Measurements from ENCODE around the gene SEC63. TPM values are rescaled to one million over a fixed set of nuclear protein-coding genes. Genes with fewer than 3 reads are reported as not detected.
A peak's percentile ranks its signal among the peaks of the same experiment; 100 is the strongest.
"Not testable (repeated sequence)": the region's sequence is repeated elsewhere in the genome, so short reads cannot be mapped to it uniquely, and the experiment has no call there.

The SEC63 gene, protein sequence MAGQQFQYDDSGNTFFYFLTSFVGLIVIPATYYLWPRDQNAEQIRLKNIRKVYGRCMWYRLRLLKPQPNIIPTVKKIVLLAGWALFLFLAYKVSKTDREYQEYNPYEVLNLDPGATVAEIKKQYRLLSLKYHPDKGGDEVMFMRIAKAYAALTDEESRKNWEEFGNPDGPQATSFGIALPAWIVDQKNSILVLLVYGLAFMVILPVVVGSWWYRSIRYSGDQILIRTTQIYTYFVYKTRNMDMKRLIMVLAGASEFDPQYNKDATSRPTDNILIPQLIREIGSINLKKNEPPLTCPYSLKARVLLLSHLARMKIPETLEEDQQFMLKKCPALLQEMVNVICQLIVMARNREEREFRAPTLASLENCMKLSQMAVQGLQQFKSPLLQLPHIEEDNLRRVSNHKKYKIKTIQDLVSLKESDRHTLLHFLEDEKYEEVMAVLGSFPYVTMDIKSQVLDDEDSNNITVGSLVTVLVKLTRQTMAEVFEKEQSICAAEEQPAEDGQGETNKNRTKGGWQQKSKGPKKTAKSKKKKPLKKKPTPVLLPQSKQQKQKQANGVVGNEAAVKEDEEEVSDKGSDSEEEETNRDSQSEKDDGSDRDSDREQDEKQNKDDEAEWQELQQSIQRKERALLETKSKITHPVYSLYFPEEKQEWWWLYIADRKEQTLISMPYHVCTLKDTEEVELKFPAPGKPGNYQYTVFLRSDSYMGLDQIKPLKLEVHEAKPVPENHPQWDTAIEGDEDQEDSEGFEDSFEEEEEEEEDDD
- 78.7 TPM for total RNA-seq
- polyA plus RNA-seq = 10 to 100 TPM; 17.9 to 24.0 (median 21.7) TPM

DNA sequence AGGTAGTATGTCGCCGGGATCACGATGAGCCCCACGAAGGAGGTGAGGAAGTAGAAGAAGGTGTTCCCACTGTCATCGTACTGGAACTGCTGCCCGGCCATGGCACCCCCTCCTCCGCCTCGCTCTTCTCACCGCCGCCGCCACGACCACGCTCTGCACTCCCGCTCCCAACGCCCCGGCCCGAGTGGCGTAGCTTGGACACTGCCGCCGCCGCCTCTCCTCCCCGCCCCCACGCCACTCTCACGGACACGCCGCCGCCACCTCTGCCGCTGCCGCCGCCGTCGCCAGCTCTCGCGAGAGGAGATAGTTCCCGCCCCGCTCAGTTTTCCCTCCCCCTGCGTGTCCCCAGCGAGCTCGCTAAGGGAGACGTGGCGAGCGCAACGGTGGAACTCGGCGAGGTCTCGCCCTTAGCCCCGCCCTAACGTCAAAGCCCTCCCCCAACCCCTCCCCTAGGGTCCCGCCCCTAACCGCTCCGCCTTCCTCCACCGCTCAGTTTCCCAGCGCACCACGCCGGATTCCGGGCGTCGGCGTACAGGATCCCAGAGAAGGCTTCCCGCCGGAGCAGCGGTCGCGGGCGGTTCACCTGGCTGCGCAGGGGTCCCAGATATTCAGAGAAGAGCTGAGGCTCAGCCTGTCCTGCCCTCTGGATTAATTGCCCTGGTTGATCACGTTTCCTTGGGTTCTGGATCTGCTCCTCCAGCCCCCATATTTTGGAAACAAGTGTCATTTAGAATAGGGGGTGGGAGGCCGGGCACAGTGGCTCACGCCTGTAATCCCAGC is at the start of gene SEC63:
Gene SEC63, minus strand, starts transcription at position 300 of the 780 bp plus-strand sequence. Its CDS starts 199 bp downstream, at position 101.
- H3K4me1 ChIP-seq (ENCODE audit: control insufficient read depth, insufficient read depth, low read length, poor library complexity, severe bottlenecking) = peaks cover 35% of the 10 kb centered on the region
- Mint-ChIP-seq H3K9me3 (no peaks in the 10 kb centered on the region), H3K4me3 (peak within 1 kb of the TSS; percentile 96 to 99 (median 98)), H3K36me3 (peaks cover 4% of the 10 kb centered on the region), H3K27ac (peak within 1 kb of the TSS; percentile 83 to 99 (median 97)), H3K4me1 (peaks cover 12 to 37% (median 26%) of the 10 kb centered on the region in 4 donors), H3K27me3 (peaks cover 4% of the 10 kb centered on the region)
- H3K36me3 ChIP-seq (ENCODE audit: control insufficient read depth, insufficient read depth, low read length) = no peaks in the 10 kb centered on the region
- peak within 1 kb of the TSS; percentile 96 for H3K4me3 ChIP-seq (ENCODE audit: low read depth, low read length)
- ATAC-seq (ENCODE audit: low read depth in 2 of 2) (peak; percentile 98 to 99), DNase-seq (peak; percentile 95 to 97 (median 95))
- no peaks in the 10 kb centered on the region for H3K9me3 ChIP-seq (ENCODE audit: control insufficient read depth in 2 of 2, low read length in 2 of 2)
- H3K27me3 ChIP-seq (ENCODE audit: control insufficient read depth, insufficient read depth, low read length) = no peaks in the 10 kb centered on the region
- peak within 1 kb of the TSS; percentile 68 for H3K27ac ChIP-seq (ENCODE audit: insufficient read depth, low read length, poor library complexity, severe bottlenecking)

DNA sequence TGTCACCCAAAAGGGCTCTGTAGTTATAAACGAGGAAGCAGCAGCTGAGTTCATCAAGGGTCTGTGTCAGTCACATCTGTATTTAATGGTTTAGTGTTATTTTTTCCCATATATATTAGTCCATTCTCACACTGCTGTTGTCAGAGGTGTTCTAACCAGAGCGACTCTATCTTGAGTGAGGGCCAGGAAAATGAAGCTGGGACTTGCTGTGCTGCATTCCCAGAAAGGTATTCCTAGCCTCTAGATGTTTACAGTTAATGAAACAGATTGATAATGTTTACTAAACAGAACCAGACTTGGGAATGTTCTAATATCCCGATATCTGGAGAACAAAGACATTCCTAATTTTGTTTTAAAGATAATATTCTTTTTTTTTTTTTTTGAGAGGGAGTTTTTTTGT is 48.0 kb upstream of the SEC63 start:
- Mint-ChIP-seq H3K36me3 (peaks cover 11% of the 10 kb centered on the region), H3K9me3 (peaks cover 0 to 14% (median 10%) of the 10 kb centered on the region in 7 donors), H3K27ac (no peak overlapping the region), H3K4me3 (no peak overlapping the region), H3K4me1 (no peaks in the 10 kb centered on the region), H3K27me3 (no peaks in the 10 kb centered on the region)
- H3K36me3 ChIP-seq (ENCODE audit: control insufficient read depth, insufficient read depth, low read length) = no peaks in the 10 kb centered on the region
- peaks cover 6 to 10% of the 10 kb centered on the region in 2 experiments for H3K9me3 ChIP-seq (ENCODE audit: control insufficient read depth in 2 of 2, low read length in 2 of 2)
- no peak overlapping the region for H3K27ac ChIP-seq (ENCODE audit: insufficient read depth, low read length, poor library complexity, severe bottlenecking)
- DNase-seq (no peak), ATAC-seq (ENCODE audit: low read depth in 2 of 2) (no peak)
- no peak overlapping the region for H3K4me3 ChIP-seq (ENCODE audit: low read depth, low read length)
- no peaks in the 10 kb centered on the region for H3K27me3 ChIP-seq (ENCODE audit: control insufficient read depth, insufficient read depth, low read length)
- H3K4me1 ChIP-seq (ENCODE audit: control insufficient read depth, insufficient read depth, low read length, poor library complexity, severe bottlenecking) = no peaks in the 10 kb centered on the region

DNA sequence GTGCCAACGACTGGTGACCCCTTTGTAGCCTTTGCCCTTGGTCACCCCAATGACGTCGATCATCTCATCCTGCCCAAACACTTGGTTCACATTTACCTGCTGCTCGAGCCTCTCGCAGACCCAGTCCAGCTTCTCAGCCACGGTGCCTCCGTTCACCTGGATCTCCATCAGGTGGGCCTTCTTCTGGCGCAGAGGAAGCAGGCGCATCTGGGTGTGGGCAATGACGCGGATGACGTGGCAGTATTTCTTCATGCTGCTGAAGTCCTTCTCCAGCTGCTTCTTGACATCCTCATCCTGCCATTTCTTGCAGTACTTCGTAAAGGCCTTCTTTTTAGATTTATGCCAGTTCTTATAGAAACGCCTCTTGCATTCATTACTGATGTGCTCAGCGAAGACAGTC is 46.9 kb upstream of the SEC63 start:
- H3K27ac Mint-ChIP-seq = no peak overlapping the region
- no peak overlapping the region for H3K4me3 Mint-ChIP-seq
- Histone ChIP-seq H3K4me1 (ENCODE audit: control insufficient read depth, insufficient read depth, low read length, poor library complexity, severe bottlenecking) (no peaks in the 10 kb centered on the region), H3K36me3 (ENCODE audit: control insufficient read depth, insufficient read depth, low read length) (no peaks in the 10 kb centered on the region), H3K9me3 (ENCODE audit: control insufficient read depth in 2 of 2, low read length in 2 of 2) (peaks cover 5 to 10% of the 10 kb centered on the region in 2 experiments), H3K27ac (ENCODE audit: insufficient read depth, low read length, poor library complexity, severe bottlenecking) (no peak overlapping the region), H3K27me3 (ENCODE audit: control insufficient read depth, insufficient read depth, low read length) (no peaks in the 10 kb centered on the region), H3K4me3 (ENCODE audit: low read depth, low read length) (no peak overlapping the region)
- no peak for ATAC-seq (ENCODE audit: low read depth in 2 of 2)
- no peaks in the 10 kb centered on the region for H3K27me3 Mint-ChIP-seq
- H3K36me3 Mint-ChIP-seq = peaks cover 9% of the 10 kb centered on the region
- H3K9me3 Mint-ChIP-seq = peaks cover 0 to 12% (median 10%) of the 10 kb centered on the region in 7 donors
- no peak for DNase-seq
- H3K4me1 Mint-ChIP-seq = no peaks in the 10 kb centered on the region

DNA sequence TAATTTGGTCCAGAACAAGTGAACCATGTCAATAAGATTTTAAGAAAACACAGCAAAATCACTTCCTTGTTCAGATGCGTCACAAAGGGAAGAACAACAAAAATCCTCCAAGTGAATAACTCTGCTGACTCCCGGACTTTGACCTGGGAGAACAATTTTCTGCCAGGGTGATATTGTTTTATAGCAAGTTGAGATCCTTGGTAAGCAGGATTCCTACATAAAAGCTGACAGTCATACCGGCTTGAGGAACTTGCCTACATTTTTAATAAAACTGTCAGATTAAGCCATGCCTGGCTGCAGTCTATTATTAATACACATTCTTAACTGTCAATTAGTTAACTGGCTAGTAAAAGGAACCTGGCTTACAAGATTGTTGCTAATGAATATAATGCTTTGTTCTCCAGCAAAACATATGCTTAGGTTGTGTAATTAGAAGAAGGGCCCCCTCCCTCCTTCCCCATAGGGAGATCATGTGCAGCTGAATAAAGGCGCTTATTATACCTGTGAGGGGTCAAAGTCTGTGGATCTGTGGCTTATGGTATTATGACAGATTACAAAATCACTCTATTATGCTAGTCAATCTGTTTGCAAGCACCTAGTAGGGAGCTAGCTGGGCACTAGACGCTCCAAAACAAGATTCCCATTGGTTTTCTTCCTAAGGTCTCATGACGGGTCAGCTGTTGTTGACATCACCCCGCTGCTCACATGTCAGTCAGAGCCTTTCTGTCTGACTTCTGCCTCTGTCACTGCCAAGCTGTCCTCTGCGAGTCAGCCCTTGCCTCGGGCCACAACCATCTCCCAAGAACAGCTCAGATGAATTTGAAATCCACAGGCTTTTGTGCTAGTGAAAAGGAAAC is 44.6 kb upstream of the SEC63 start:
- H3K4me1 ChIP-seq (ENCODE audit: control insufficient read depth, insufficient read depth, low read length, poor library complexity, severe bottlenecking) = no peaks in the 10 kb centered on the region
- no peak overlapping the region for H3K27ac Mint-ChIP-seq
- H3K27me3 ChIP-seq (ENCODE audit: control insufficient read depth, insufficient read depth, low read length) = no peaks in the 10 kb centered on the region
- no peaks in the 10 kb centered on the region for H3K36me3 ChIP-seq (ENCODE audit: control insufficient read depth, insufficient read depth, low read length)
- no peak overlapping the region for H3K4me3 ChIP-seq (ENCODE audit: low read depth, low read length)
- H3K27ac ChIP-seq (ENCODE audit: insufficient read depth, low read length, poor library complexity, severe bottlenecking) = no peak overlapping the region
- no peaks in the 10 kb centered on the region for H3K9me3 ChIP-seq (ENCODE audit: control insufficient read depth in 2 of 2, low read length in 2 of 2)
- DNase-seq (no peak), ATAC-seq (ENCODE audit: low read depth in 2 of 2) (no peak)
- H3K4me3 Mint-ChIP-seq = no peak overlapping the region
- H3K27me3 Mint-ChIP-seq = no peaks in the 10 kb centered on the region
- no peaks in the 10 kb centered on the region for H3K36me3 Mint-ChIP-seq
- no peaks in the 10 kb centered on the region for H3K4me1 Mint-ChIP-seq
- peaks cover 0 to 3% (median 0%) of the 10 kb centered on the region in 7 donors for H3K9me3 Mint-ChIP-seq

DNA sequence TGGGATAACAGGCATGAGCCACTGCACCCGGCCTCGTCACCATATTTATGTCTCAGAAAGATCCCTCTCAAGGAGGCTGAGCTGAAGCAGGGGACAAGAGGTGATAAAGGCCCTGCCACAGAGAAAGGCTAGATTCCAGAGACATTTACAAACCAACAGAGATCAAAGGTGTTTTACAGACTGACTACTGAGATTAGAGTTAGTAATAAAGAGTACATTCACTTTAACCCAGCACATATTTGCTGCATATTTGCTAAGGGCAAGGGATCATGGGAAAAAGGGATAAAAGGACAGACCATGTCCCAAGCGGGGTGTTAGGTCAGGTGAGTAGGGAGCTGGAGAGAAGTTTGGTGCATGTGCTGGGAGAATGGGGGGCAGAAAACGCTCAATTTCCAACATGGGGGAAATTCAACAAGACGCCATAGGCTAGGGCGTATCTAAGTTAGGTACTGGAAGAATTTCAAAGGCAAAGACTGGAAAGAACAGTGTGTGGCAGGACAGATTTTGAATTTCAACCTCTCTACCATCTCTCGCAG is 43.8 kb upstream of the SEC63 start:
- ATAC-seq (ENCODE audit: low read depth in 2 of 2) = no peak
- peak overlapping the region in 1 of 4 donors; percentile 57 for H3K4me3 Mint-ChIP-seq
- H3K36me3 Mint-ChIP-seq = no peaks in the 10 kb centered on the region
- Histone ChIP-seq H3K4me1 (ENCODE audit: control insufficient read depth, insufficient read depth, low read length, poor library complexity, severe bottlenecking) (no peaks in the 10 kb centered on the region), H3K36me3 (ENCODE audit: control insufficient read depth, insufficient read depth, low read length) (no peaks in the 10 kb centered on the region), H3K27ac (ENCODE audit: insufficient read depth, low read length, poor library complexity, severe bottlenecking) (no peak overlapping the region), H3K27me3 (ENCODE audit: control insufficient read depth, insufficient read depth, low read length) (no peaks in the 10 kb centered on the region), H3K4me3 (ENCODE audit: low read depth, low read length) (no peak overlapping the region), H3K9me3 (ENCODE audit: control insufficient read depth in 2 of 2, low read length in 2 of 2) (no peaks in the 10 kb centered on the region)
- peaks cover 4% of the 10 kb centered on the region for H3K27me3 Mint-ChIP-seq
- no peak for DNase-seq
- peaks cover 0 to 3% (median 0%) of the 10 kb centered on the region in 7 donors for H3K9me3 Mint-ChIP-seq
- H3K27ac Mint-ChIP-seq = no peak overlapping the region
- H3K4me1 Mint-ChIP-seq = no peaks in the 10 kb centered on the region

DNA sequence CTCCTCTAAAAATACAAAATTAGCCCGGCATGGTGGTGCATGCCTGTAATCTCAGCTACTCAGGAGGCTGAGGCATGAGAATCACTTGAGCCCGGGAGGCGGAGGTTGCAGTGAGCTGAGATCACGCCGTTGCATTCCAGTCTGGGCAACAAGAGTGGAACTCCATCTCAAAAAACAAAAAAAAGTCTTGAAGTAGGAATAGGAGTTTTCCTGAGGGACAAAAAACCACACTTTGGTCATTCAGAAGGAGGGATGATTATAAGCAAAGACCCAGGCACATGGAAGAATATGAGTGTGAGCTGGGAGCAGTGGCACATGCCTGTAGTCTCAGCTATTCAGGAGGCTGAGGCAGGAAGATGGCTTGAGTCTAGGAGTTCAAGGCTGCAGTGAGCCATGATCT is 42.3 kb upstream of the SEC63 start:
- not testable (repeated sequence) for H3K4me3 Mint-ChIP-seq; H3K27ac ChIP-seq (ENCODE audit: insufficient read depth, low read length, poor library complexity, severe bottlenecking); H3K9me3 ChIP-seq (ENCODE audit: control insufficient read depth in 2 of 2, low read length in 2 of 2); H3K36me3 Mint-ChIP-seq; H3K27ac Mint-ChIP-seq; H3K4me3 ChIP-seq (ENCODE audit: low read depth, low read length); H3K4me1 Mint-ChIP-seq; H3K9me3 Mint-ChIP-seq; DNase-seq; H3K27me3 ChIP-seq (ENCODE audit: control insufficient read depth, insufficient read depth, low read length); ATAC-seq (ENCODE audit: low read depth in 2 of 2); H3K4me1 ChIP-seq (ENCODE audit: control insufficient read depth, insufficient read depth, low read length, poor library complexity, severe bottlenecking); H3K36me3 ChIP-seq (ENCODE audit: control insufficient read depth, insufficient read depth, low read length); H3K27me3 Mint-ChIP-seq

DNA sequence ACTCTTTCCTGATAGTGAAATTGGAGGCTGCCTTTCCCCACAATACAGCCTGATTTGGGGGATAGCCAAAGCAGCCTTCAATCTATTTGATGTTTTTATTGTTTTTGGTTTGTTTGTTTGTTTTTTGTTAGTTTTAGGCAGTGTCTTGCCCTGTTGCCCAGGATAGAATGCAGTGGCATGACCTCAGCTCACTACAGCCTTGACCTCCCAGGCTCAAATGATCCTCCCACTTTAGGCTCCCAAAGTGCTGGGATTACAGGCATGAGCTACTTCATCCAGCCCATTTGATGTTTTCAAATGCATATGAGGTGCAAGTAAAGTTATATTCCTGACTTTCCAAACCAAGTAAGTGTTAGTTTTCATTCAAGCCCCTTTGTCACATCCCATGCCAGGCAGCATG is 41.3 kb upstream of the SEC63 start:
- no peak overlapping the region for H3K27ac Mint-ChIP-seq
- Histone ChIP-seq H3K4me1 (ENCODE audit: control insufficient read depth, insufficient read depth, low read length, poor library complexity, severe bottlenecking) (no peaks in the 10 kb centered on the region), H3K4me3 (ENCODE audit: low read depth, low read length) (no peak overlapping the region), H3K27me3 (ENCODE audit: control insufficient read depth, insufficient read depth, low read length) (no peaks in the 10 kb centered on the region), H3K36me3 (ENCODE audit: control insufficient read depth, insufficient read depth, low read length) (no peaks in the 10 kb centered on the region), H3K9me3 (ENCODE audit: control insufficient read depth in 2 of 2, low read length in 2 of 2) (no peaks in the 10 kb centered on the region), H3K27ac (ENCODE audit: insufficient read depth, low read length, poor library complexity, severe bottlenecking) (no peak overlapping the region)
- DNase-seq = no peak
- H3K4me3 Mint-ChIP-seq = no peak overlapping the region
- ATAC-seq (ENCODE audit: low read depth in 2 of 2) = no peak
- H3K9me3 Mint-ChIP-seq = peaks cover 0 to 3% (median 0%) of the 10 kb centered on the region in 7 donors
- no peaks in the 10 kb centered on the region for H3K4me1 Mint-ChIP-seq
- no peaks in the 10 kb centered on the region for H3K36me3 Mint-ChIP-seq
- peaks cover 4% of the 10 kb centered on the region for H3K27me3 Mint-ChIP-seq
